NCI-H2081 treated with DMSO at 0.1 percent for 48 hours (cell line): ENCODE measurements around the gene PLD4.

Experiments used
- DNase-seq: peaks from one replicate; lab custom pipeline; 2025; lab: John Stamatoyannopoulos, UW

Gene PLD4

DNA sequence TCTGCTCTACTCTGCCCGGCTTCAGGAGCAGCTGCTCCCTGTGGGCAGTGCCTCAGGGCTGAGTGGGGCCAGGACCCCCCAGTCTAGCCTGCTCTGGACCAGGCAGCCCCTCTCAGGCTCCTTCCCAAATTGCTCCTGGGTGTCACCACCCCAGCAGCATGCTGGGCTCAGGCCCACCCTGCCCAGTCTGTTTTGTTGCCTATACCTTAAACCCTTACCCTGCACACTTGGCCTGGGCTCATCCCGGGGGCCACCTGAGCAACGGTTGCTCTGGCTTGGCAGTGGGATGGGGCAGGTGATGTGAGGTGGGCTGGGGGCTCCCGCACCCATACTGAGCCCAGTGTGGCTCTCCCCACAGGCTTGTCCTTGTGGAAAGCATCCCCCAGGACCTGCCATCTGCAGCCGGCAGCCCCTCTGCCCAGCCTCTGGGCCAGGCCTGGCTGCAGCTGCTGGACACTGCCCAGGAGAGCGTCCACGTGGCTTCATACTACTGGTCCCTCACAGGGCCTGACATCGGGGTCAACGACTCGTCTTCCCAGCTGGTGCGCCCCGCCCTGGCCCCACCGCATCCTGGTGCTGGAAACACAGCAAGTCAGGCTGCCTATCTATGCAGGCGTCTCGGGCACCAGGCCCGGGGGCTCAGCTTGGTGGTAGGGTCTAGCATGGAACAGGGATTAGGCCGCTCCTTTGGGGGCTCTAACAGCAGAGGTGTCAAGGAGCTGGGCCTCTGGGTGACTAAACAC is 3.9 kb downstream of the PLD4 start:
- no peak for DNase-seq

DNA sequence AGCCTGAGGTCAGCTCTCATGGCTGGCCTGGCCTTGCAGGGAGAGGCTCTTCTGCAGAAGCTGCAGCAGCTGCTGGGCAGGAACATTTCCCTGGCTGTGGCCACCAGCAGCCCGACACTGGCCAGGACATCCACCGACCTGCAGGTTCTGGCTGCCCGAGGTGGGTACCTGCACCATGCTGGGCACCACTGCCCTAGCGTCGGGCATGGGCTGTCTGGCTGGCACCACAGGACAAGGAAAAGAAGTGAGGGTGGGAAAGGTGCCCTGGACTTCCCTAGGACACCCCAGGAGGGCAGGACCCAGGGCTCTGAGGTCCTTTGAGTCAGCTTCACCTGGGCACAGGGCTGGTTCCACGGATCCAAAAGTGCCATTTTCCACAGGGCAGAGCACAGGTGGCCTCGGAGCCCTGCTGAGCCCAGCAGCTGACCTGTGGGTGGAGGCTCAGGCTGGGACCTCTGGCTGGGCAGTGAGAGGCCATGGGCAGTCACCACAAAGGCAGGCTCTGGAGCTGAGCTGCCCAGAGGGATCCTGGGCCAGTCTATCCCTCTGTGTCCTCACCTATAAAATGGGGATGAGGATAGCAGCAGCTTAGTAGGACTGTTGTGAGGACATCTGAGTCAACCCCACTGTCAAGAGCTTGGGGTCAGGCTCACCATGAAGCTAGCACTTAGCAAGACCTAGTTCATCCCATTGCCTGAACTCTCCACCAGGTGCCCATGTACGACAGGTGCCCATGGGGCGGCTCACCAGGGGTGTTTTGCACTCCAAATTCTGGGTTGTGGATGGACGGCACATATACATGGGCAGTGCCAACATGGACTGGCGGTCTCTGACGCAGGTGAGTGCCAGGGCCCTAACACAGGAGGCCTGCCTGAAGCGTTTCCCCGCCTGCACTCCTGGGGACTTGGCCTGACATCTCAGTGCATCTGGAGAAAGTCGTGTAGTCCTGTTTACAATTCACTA is 4.9 kb downstream of the PLD4 start:
- DNase-seq: no peak

DNA sequence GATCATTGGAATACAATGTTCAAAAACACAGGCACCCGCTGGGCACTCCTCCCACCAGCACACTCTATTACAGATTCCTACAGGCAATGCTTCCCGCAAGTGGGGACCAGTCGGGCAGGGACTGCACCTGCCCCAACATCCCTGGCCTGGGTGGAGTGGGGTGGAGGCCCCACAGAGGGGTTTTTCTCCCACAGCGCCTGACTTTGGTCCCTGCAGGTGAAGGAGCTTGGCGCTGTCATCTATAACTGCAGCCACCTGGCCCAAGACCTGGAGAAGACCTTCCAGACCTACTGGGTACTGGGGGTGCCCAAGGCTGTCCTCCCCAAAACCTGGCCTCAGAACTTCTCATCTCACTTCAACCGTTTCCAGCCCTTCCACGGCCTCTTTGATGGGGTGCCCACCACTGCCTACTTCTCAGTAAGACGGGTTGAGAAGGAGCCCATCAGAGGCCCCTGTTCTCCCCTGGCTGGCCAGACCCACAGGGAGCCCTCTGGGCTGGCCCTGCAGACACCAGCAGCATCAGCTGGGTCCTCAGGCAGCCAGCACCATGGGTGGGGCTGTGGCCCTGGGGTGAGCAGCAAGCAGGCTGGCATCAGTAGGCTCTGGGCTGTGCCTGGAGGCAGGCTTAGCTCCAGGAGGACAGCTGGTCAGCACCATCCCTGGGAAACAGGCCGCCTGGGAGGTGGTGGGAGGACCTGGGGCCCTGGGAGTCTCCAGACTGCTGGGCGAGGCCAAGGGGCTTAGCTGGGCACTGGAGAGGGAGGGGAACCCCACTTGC is 6.0 kb downstream of the PLD4 start:
- DNase-seq: no peak

DNA sequence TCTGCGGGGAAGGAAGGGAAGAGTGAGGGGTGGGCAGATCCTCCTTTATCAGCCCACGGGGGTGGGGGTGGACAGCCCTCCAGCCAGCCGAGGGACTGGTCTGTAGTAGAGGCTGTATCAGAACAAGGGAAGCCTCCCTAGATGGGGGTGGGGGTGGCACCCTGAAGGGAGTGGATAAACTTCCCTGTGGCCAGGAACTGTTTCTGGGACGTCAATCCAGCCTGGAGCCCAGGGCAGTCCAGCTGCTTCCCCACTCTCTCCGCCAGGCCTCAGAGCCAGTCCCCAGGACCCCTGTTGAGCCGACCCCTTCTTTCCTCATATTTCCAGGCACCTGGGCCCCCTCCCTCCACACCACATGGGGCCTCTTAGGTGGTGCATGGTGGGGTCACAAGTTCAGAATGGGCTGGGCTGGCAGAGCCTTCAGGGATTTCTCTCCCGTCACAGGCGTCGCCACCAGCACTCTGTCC is 6.7 kb downstream of the PLD4 start:
- DNase-seq: no peak

DNA sequence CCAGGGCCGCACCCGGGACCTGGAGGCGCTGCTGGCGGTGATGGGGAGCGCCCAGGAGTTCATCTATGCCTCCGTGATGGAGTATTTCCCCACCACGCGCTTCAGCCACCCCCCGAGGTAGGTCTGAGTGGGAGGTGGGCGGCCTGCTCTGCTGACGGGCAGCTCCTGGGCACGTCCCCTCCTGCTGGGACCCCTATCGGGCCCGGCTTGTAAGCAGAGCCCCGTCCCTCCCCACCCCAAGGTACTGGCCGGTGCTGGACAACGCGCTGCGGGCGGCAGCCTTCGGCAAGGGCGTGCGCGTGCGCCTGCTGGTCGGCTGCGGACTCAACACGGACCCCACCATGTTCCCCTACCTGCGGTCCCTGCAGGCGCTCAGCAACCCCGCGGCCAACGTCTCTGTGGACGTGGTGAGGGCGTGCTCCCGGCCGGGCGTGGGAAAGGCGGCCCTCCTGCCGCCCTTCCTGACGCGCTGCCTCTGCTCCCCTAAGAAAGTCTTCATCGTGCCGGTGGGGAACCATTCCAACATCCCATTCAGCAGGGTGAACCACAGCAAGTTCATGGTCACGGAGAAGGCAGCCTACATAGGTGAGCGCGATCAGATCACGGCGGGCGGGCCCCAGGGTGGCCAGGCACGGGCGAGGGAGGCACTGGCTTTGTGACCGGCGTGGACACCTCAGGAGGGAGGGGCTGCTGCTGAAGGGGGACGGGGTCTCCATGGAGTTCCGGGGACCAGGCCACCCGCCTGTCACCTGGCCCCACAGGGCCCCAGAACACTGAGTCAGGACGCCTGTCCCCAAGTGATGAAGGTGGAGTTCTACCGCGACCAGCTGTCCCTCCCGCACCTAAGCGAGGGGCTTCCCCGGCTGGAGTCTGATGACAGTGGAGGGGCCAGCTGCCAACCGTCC is 7.3 kb downstream of the PLD4 start:
- no peak for DNase-seq

DNA sequence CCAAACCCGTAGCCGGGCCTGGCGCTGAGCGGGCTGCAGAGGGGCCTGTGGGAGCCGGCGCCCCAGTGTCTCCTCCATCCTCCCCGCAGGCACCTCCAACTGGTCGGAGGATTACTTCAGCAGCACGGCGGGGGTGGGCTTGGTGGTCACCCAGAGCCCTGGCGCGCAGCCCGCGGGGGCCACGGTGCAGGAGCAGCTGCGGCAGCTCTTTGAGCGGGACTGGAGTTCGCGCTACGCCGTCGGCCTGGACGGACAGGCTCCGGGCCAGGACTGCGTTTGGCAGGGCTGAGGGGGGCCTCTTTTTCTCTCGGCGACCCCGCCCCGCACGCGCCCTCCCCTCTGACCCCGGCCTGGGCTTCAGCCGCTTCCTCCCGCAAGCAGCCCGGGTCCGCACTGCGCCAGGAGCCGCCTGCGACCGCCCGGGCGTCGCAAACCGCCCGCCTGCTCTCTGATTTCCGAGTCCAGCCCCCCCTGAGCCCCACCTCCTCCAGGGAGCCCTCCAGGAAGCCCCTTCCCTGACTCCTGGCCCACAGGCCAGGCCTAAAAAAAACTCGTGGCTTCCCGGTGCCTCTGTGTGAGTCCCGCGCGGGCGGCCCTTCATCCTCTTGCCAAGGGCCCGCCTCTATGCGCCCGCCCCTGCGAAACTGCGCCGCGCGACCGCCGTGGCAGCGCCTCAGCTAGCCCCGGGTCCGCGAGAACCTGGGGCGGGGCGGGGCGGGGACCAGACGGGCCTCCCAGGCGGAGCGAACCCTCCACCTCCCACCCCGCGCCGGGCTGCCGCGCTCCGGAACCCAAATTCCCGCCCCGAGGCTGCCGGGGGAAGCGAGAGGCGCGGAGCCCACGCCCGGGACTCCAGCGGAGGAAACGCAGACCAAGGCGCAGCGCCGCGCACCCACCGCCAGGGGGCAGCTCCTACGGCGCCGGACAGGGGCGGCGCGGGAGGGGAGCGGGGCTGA is 8.3 kb downstream of the PLD4 start:
- DNase-seq: no peak

DNA sequence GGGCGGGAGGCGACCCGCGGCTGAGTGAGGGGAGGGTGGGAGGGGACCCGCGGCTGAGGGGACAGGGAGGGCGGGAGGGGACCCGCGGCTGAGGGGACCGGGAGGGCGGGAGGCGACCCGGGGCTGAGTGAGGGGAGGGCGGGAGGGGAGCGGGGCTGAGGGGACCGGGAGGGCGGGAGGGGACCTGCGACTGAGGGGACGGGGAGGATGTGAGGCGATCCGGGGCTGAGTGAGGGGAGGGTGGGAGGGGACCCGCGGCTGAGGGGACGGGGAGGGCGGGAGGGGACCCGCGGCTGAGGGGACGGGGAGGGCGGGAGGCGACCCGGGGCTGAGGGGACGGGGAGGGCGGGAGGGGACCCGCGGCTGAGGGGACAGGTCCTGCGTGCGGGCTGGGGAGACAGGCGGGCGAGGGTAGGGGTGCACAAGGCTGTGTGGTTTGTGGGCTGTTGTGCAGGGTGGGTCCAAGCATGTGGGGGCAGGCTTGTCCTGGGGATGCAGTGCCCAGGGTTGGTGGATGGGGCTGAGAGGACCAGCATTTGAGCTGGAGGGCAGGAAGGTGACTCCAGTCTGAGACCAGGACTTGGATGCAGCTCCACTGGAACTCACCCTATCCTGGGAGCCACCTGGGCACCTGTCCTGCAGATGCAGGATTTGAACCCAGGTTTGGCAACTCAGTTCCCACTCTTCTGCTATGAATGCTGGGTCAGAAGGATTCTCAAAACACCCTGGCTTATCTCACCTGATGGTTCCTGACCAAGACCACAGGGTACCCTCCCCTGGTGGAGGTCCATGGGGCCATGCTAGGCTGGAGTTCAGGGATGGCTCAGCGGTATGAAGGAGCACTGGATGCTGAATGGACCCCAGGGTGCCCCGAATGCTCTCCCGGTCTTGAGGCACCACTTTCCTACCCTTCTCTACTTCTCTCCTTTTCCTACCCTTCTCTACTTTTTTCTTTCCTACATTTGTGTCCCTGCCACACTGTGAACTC is 9.4 kb downstream of the PLD4 start:
- no peak for DNase-seq

DNA sequence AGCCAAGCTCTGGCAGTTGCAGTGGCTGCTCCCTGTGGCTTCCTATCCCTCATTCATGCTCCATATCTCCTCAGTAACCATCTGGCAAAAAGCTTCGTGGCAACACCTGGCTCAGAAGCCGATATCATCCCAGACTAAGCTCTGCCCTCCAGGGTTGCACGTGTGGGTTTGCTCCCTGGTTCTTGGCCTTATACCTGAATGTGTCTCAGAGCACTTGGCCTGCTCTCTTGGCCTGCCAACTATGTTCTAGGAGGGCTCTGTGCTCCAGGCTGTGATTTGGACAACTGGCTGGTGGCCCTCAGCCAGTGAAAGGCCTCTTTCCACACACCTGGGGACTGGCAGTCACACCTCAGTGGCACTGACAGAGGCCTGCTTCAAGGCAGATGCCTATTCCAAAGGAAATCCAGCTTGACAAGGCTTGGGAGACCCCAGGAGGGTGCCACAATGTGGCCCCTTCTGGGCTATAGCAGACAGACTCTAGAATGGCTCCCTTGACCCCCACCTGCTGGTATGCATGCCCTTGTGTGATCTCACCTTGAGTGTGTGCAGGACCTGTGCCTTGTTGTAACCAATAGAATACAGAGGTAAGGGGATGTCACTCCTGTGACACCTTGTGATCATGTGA is 10.5 kb downstream of the PLD4 start:
- DNase-seq: no peak

DNA sequence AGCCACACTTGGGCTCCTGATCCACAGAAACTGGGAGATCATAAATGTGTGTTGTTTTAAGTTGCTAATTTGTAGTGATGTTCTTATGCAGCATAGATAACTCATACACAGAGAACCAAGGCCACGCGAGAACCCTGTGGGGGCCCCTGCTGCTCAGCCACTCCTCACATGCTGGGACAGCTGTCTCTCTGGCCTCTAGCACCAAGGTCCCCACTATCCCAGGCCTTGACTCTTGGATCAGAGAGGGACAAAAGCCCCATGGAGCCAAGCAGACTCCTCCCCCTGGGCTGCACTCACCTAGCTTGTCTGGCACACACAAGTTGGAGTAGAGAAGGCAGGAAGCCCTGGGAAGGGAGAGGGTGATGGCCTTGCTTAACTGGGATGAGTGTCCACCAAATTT is 11.3 kb downstream of the PLD4 start:
- no peak for DNase-seq

DNA sequence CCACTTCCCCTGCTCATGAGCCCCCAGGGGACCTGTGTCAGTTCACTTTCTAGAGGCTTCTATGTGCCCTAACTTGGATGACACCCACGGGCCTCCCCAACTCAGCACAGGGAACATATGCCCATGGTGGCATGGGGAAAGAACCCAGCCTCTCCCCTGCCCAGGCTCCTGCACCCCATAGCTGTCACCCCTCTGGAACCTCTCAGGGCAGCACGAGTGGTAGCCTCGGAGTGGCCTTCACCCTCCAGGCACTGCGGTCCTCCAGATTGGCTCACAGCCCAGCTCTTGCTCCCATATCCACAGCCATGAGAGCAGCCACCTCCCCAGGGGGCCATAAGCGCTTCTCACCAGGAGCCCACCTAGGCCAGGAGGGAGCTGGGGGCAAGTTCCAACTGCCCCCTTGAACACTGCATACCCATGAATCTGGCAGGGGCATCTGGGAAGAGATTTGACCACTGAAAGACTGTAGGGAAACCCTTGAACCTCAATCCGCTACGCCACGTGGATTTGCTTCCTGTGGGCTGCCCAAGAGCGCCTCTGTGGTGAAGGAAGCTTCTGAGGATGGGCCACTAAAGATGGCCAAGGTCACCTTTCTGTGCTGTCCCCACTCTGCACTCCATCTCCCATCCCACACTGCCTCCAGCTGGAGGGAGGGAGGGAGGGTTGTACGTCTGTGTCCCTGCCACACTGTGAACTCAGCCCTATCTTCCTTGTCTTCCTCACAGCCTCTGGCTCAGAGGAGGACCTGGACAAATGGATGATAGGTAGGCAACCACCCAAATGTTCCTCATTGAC is 11.9 kb downstream of the PLD4 start:
- DNase-seq: no peak

DNA sequence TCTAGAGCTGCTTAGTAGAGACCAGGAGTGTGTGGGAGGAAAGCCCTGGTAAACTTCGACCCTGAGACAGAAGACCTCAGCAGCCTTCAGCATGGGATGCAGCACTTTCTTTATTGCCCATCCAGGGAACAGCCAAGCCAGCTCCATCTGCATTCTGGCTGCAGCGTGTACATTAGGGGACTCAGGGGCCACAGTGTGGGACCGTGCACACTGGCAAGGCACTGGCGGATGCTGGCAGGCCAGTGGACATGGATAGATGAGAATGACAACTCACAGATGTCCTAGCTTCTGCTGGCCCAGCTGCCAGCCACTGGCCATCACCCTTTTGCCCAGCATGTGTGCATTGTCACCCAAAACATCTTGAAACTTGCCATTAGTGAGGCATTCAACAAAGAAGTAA is 12.5 kb downstream of the PLD4 start:
- no peak for DNase-seq

DNA sequence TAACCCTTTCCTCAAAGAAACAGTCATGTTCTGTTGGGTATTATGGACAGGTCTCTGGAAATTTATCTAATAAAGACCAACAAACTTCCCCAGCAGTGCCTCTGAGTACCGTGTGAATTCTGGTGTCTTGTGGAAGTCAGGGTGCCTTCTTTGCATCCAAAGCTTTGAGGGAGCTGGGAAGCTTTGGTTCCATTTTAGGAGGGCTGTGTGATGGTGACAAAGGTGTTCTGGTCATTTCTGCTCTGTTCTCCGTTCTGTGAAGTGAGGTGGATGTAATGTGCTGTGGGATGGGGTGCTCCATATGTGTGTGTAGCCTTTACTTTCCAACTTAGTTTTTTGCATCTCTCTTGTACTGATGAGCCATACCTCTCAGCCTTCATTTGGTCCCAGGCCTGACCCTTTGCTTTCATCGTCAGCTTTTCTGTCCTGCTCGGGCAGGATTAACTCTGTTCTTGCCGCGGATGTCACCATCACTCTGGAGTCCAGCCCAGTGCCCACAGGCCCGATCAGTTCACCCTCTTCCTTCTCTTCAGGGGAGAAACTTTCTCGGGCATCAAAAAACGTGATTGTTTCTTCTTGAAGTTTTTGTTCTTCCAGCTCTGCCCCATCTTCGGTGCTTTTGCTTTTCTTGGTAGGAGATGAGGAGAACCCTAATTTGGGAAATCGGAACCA is 13.2 kb downstream of the PLD4 start:
- no peak for DNase-seq

DNA sequence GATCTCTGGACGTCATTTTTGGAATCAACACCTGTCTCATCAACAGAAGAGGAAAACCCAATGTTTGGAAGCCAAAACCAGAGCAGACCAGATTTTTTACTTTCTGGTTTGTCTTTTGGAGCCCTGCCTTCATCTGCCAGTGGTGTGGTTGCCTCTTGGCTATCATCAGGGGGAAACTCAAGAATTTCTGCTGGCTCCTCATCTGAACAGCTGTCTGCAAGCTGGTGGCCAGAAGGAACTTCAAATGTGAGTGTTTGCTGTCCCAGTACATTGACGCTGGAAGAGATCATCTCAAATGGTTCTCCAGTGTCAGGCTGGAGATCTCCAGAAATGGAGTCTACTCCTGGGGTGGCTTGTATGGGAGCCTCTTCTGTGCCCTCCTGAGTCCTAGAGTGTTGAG is 13.8 kb downstream of the PLD4 start:
- no peak for DNase-seq

DNA sequence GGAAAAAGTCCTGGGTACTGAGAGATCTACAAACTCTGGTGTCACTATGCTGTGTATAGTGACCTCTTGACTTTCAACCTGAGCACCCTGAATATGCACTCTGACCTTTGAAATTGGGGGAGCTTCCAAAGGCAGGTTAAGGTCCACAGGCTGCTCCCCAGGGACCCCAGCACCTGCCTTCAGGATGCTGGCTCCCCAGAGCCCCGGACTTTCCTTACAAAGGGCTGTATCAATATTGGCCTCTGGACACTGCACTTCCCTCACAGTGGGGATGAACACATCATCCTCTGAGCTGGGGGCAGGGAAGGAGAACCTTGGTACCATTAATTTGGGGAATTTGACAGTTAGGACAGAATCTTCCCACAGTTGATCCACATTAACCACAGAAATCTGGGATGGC is 14.3 kb downstream of the PLD4 start:
- DNase-seq: no peak

DNA sequence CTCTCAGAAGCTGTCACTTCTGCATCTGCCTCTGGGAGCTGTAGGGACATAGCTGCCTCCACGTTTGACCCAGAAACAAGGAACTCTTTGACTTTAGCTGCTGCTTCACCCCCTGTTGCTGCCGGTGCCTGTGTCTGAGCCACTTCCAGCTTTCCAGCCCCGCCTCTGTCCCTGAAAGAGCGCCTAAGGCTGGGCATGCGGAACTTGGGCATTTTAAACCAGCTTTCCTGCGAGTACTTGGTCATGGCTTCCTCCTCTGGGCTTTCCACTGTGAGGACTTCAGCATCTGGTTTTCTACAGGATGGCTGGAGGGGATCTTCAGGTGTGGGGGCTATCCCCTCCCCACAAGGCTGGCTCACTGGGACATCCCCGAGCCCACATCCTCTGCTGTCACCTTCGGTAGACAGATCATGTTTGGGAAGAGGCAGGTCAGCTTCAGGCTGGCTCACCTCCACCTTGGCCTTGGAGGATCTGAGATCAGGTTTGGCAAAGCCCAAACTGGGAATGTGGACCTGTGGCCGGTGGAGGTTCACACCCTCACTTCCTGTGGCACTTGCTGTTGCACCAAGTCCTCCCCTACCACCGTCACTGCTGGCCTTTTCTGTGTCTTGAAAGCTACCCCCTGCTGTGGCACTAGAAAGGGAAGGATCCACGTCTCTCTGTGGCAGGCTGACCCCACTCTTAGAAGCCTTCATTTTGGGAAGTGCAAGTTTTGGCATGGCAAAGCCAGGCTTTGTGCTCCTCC is 15.2 kb downstream of the PLD4 start:
- DNase-seq: no peak

DNA sequence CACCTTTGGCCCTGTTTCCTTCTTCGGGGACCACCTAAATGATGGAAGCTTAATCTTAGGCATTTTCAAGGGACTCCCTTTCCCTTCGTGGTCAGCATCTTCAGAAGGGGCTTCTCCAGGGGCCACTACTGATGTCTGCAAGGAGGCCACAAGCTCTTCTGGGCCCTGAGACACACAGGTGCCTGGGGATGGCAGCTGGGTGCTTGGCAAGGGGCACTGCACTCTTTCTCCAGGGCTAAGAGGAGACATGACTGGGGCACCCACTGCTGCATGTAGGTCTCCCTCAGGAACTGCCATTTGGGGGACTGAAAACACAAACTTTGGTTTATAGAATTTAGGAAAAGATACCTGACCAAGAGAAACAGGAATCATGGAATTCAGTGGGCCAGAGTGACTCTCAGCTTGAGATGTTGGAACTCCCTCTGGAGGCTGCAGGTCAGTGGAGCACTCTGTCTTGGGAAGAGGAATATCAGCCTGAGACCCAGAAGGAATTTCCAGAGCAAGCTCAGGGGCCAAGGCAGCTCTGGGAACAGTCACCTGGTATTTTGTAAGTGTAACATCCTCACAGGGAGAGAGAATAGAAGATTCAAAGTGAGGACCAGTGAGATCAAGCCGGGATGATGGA is 16.0 kb downstream of the PLD4 start:
- no peak for DNase-seq
